ENCODE measurements around the gene ATG2A.

ATG2A gene

GRCh38 chr11:64867748-64868462, 49.1 kb downstream of the ATG2A start:
- no peak for DNase-seq

GRCh38 chr11:64866173-64866491, 50.9 kb downstream of the ATG2A start:
- peak; percentile 52 for DNase-seq

- DNase-seq, result no peak
Observed at GRCh38 chr11:64865286-64866172, 51.5 kb downstream of the ATG2A start.

- DNase-seq, result peak; percentile 45
Observed at GRCh38 chr11:64864473-64865285, 52.3 kb downstream of the ATG2A start.

- no peak for DNase-seq
Observed at GRCh38 chr11:64864135-64864472, 52.9 kb downstream of the ATG2A start.

- DNase-seq, result no peak
Observed at GRCh38 chr11:64863391-64864060, 53.5 kb downstream of the ATG2A start.

- no peak for DNase-seq
Observed at GRCh38 chr11:64862987-64863390, 54.0 kb downstream of the ATG2A start.

- DNase-seq, result peak; percentile 47
Observed at GRCh38 chr11:64861227-64861975, 55.6 kb downstream of the ATG2A start.

GRCh38 chr11:64859542-64860414, 57.2 kb downstream of the ATG2A start:
- peak; percentile 81 for DNase-seq

GRCh38 chr11:64858467-64859263, 58.3 kb downstream of the ATG2A start:
- peak; percentile 71 for DNase-seq

GRCh38 chr11:64857485-64857884, 59.5 kb downstream of the ATG2A start:
- no peak for DNase-seq

- DNase-seq, result no peak
Observed at GRCh38 chr11:64856382-64857227, 60.4 kb downstream of the ATG2A start.

- DNase-seq, result no peak
Observed at GRCh38 chr11:64855596-64856304, 61.3 kb downstream of the ATG2A start.

GRCh38 chr11:64854534-64855502, 62.2 kb downstream of the ATG2A start:
- peak; percentile 45 for DNase-seq

- no peak for DNase-seq
Observed at GRCh38 chr11:64854157-64854533, 62.9 kb downstream of the ATG2A start.

GRCh38 chr11:64853709-64854108, 63.3 kb downstream of the ATG2A start:
- peak; percentile 61 for DNase-seq

- DNase-seq, result peak; percentile 50
Observed at GRCh38 chr11:64852804-64853509, 64.1 kb downstream of the ATG2A start.
